ENCODE results near the gene SRP19. TPM values are rescaled to one million over a fixed set of nuclear protein-coding genes. Genes with fewer than 3 reads are reported as not detected.

Gene SRP19
- total and polyA plus RNA-seq, 10 of the 15 experiments (the other 5 are each of a cell fraction or from before 2014, with no cell fraction given): 43.4 to 379 (median 156) TPM

GRCh38 chr5:112824197-112824596, 36.9 kb upstream of the SRP19 start:
- ChIA-PET POLR2A (no interaction called here), RAD21 (ENCODE audit: unreplicated experiment) (no interaction called here), SMC1A (ENCODE audit: uncharacterized antibody, unreplicated experiment) (no interaction called here), CTCF (no interaction called here)
- Histone ChIP-seq H3K27ac (ENCODE audit: control insufficient read depth, insufficient read depth) (no peak overlapping the region), H3K27me3 (replicated peaks in 1 of 2; ENCODE audit: control insufficient read depth in 2 of 2, insufficient read depth in 2 of 2, low read length in 1 of 2) (no peaks in the 10 kb centered on the region), H3K36me3 (ENCODE audit: control insufficient read depth in 2 of 2, insufficient read depth in 2 of 2, low read length in 1 of 2) (peaks cover 3 to 13% of the 10 kb centered on the region in 2 experiments), H4K20me1 (ENCODE audit: control insufficient read depth, insufficient read depth) (no peaks in the 10 kb centered on the region), H3K4me1 (ENCODE audit: control insufficient read depth, insufficient read depth, low read length) (no peaks in the 10 kb centered on the region), H3K79me2 (ENCODE audit: control insufficient read depth, insufficient read depth, low read length) (no peaks in the 10 kb centered on the region), H3K4me3 (no peak overlapping the region), H2AFZ (ENCODE audit: control insufficient read depth, low read depth, low read length) (no peak overlapping the region), H3K9ac (ENCODE audit: control insufficient read depth, insufficient read depth, low read length) (no peak overlapping the region), H3K9me3 (replicated peaks; ENCODE audit: control insufficient read depth, insufficient read depth, low read length) (no peaks in the 10 kb centered on the region), H3K4me2 (ENCODE audit: control insufficient read depth, insufficient read depth) (no peak overlapping the region)
- intact Hi-C loops (cut with micrococcal nuclease; ENCODE audit: unreplicated experiment) (no loop called here), in situ Hi-C loops (cut with MboI) (no loop called here)
- no peak for DNase-seq (ENCODE audit: low read depth, low spot score)
- no TSS peak for BruUV-seq (replicated peaks)
- FAIRE-seq: no peak
- no peak for ATAC-seq
- TF ChIP-seq IRF3 (IDR thresholded peaks at IDR 0.05) (no peak), SPI1 (IDR thresholded peaks at IDR 0.05; ENCODE audit: borderline replicate concordance, insufficient read depth, low read depth, low read length) (peak; percentile 31; the same call in 1 of the 2 replicates)

GRCh38 chr5:112830378-112830777, 30.7 kb upstream of the SRP19 start:
- RAD21 ChIA-PET (ENCODE audit: unreplicated experiment): no interaction called here
- no peak for FAIRE-seq
- DNase-seq (ENCODE audit: low read depth, low spot score): no peak
- TF ChIP-seq HCFC1 (IDR thresholded peaks at IDR 0.05; ENCODE audit: low read length) (no peak), ATF2 (IDR thresholded peaks at IDR 0.05; ENCODE audit: low read length) (no peak), SP1 (IDR thresholded peaks at IDR 0.05; ENCODE audit: low read depth, low read length) (no peak), NFYA (IDR thresholded peaks at IDR 0.05; ENCODE audit: borderline replicate concordance, low read depth, low read length) (no peak), ZNF384 (IDR thresholded peaks at IDR 0.05; ENCODE audit: borderline replicate concordance, low read depth, low read length) (no peak), SREBF2 (IDR thresholded peaks at IDR 0.05; ENCODE audit: low read length) (no peak), EZH2 (IDR thresholded peaks at IDR 0.05; ENCODE audit: borderline replicate concordance, control insufficient read depth, low read depth, low read length) (no peak), MLLT1 (IDR thresholded peaks at IDR 0.05) (no peak)

More at GRCh38 chr5:112830378-112830777, 30.7 kb upstream of the SRP19 start:
- Histone ChIP-seq H3K27me3 (replicated peaks in 1 of 2; ENCODE audit: control insufficient read depth in 2 of 2, insufficient read depth in 2 of 2, low read length in 1 of 2) (no peaks in the 10 kb centered on the region), H3K27ac (ENCODE audit: control insufficient read depth, insufficient read depth) (no peak overlapping the region), H3K4me2 (ENCODE audit: control insufficient read depth, insufficient read depth) (no peak overlapping the region), H4K20me1 (ENCODE audit: control insufficient read depth, insufficient read depth) (no peaks in the 10 kb centered on the region), H3K4me3 (no peak overlapping the region), H3K4me1 (ENCODE audit: control insufficient read depth, insufficient read depth, low read length) (no peaks in the 10 kb centered on the region), H3K36me3 (ENCODE audit: control insufficient read depth in 2 of 2, insufficient read depth in 2 of 2, low read length in 1 of 2) (peaks cover 0 to 8% of the 10 kb centered on the region in 2 experiments; a peak in 3 of 4 replicates), H3K79me2 (ENCODE audit: control insufficient read depth, insufficient read depth, low read length) (no peaks in the 10 kb centered on the region), H3K9me3 (replicated peaks; ENCODE audit: control insufficient read depth, insufficient read depth, low read length) (no peaks in the 10 kb centered on the region), H3K9ac (ENCODE audit: control insufficient read depth, insufficient read depth, low read length) (no peak overlapping the region), H2AFZ (ENCODE audit: control insufficient read depth, low read depth, low read length) (no peak overlapping the region)
- no peak for ATAC-seq
- ChIA-PET SMC1A (ENCODE audit: uncharacterized antibody, unreplicated experiment) (interaction anchor here (0.7 to 1.2 kb wide), 2 partner anchors 11 to 30 kb away, joined by 3 read pairs; no protein-coding TSS in a partner anchor), POLR2A (interaction anchor here (0.6 kb wide), 1 partner anchor 86 kb away, joined by 5 read pairs; no protein-coding TSS in a partner anchor), CTCF (interaction anchor here (2.5 kb wide), 1 partner anchor 18 kb away, joined by 8 read pairs; no protein-coding TSS in a partner anchor)
- TSS peak; percentile 32 for BruUV-seq (replicated peaks)
- 98% methylated on average over 2 of the region's 2 CpGs for WGBS (ENCODE audit: insufficient coverage, insufficient replicate concordance, low lambda C conversion rate, missing lambda C conversion rate)
- intact Hi-C loops (cut with micrococcal nuclease; ENCODE audit: unreplicated experiment) (no loop called here), in situ Hi-C loops (cut with MboI) (no loop called here)

All from GM12878 (cell line).